H1 (cell line): ENCODE data around the gene CHCHD3. TPM values are rescaled to one million over a fixed set of nuclear protein-coding genes. Genes with fewer than 3 reads are reported as not detected.

ENCODE experiments used
- CTCF ChIA-PET: fragments of 300-600 bp; sonication (Branson Sonifier 250); formaldehyde crosslinking; loops from one replicate; lab custom pipeline; 2021; ENCODE audit not compliant: partially characterized antibody; lab: Charles Lee
- POLR2A ChIA-PET: fragments of 300-600 bp; sonication (Branson Sonifier 250); formaldehyde crosslinking; loops from one replicate; lab custom pipeline; 2021; ENCODE audit warnings: inconsistent platforms; ENCODE audit not compliant: partially characterized antibody; lab: Charles Lee
- DNase-seq, 2 experiments: peaks; one replicate each; pipeline versions ENCODE4 v3.0.0 to v3.0.0-alpha.2; 2010 to 2022; ENCODE audit warnings: low spot score in 2 of 2, low read depth in 1 of 2, mixed read lengths in 1 of 2
- FAIRE-seq: peaks from 2 replicates; lab custom pipeline; 2011; peaks lifted over from hg19 to GRCh38; lab: Jason Lieb, UNC
- H2AFZ ChIP-seq: 2 replicates; pipeline ENCODE4 v1.8.1; 2012; ENCODE audit warnings: low read length, inconsistent platforms
- H2AK5ac ChIP-seq: 2 replicates; pipeline ENCODE4 v1.6.1; 2013; ENCODE audit warnings: low read depth, low read length
- H2BK120ac ChIP-seq: replicated peaks from 2 replicates; pipeline ENCODE3; 2013; ENCODE audit warnings: low read depth, low read length, inconsistent platforms
- H2BK12ac ChIP-seq: 2 replicates; pipeline ENCODE4 v1.6.1; 2013; ENCODE audit warnings: low read depth, low read length
- H2BK15ac ChIP-seq: 2 replicates; pipeline ENCODE4 v1.6.1; 2013; ENCODE audit warnings: low read length
- H2BK20ac ChIP-seq: 2 replicates; pipeline ENCODE4 v1.6.1; 2013; ENCODE audit warnings: low read length
- H2BK5ac ChIP-seq: 2 replicates; pipeline ENCODE4 v1.6.1; 2013; ENCODE audit warnings: low read depth, low read length
- H3K14ac ChIP-seq: 2 replicates; pipeline ENCODE4 v1.6.1; 2013; ENCODE audit warnings: inconsistent platforms; ENCODE audit not compliant: insufficient read length
- H3K18ac ChIP-seq: 2 replicates; pipeline ENCODE4 v1.6.1; 2013; ENCODE audit warnings: low read length; ENCODE audit errors: extremely low read depth
- H3K23ac ChIP-seq: 2 replicates; pipeline ENCODE4 v1.6.1; 2013; ENCODE audit warnings: inconsistent platforms; ENCODE audit not compliant: insufficient read length
- H3K23me2 ChIP-seq: 2 replicates; pipeline ENCODE4 v1.6.1; 2013; ENCODE audit warnings: low read depth, low read length
- H3K27ac ChIP-seq: 2 replicates; pipeline ENCODE4 v1.6.1; 2011; ENCODE audit warnings: low read depth, low read length, inconsistent platforms
- H3K27me3 ChIP-seq, 4 experiments: replicated peaks in 1 of 4; 1 replicate in 1 of 4; 2 replicates in 3 of 4; pipeline versions ENCODE4 v1.6.1 to v1.8.1; 2011 to 2013; ENCODE audit warnings: low read length in 3 of 4, mild to moderate bottlenecking in 3 of 4, inconsistent platforms in 2 of 4, mixed read lengths in 2 of 4, moderate library complexity in 1 of 4; ENCODE audit not compliant: control insufficient read depth in 3 of 4, insufficient read depth in 3 of 4; ENCODE audit errors: extremely low read depth in 1 of 4
- H3K36me3 ChIP-seq, 4 experiments: 2 replicates each; pipeline versions ENCODE4 v1.6.1 to v1.8.1; 2011 to 2013; ENCODE audit warnings: mild to moderate bottlenecking in 4 of 4, low read length in 3 of 4, moderate library complexity in 2 of 4, control low read depth in 1 of 4, inconsistent platforms in 1 of 4; ENCODE audit not compliant: insufficient read depth in 4 of 4, control insufficient read depth in 2 of 4
- H3K4ac ChIP-seq: replicated peaks from 2 replicates; pipeline ENCODE3; 2013; ENCODE audit warnings: low read length, low read depth, mixed read lengths, inconsistent platforms; ENCODE audit not compliant: insufficient read length
- H3K4me1 ChIP-seq, 4 experiments: replicated peaks in 1 of 4; 1 replicate in 1 of 4; 2 replicates in 3 of 4; pipeline versions ENCODE4 v1.6.1 to v1.8.1; 2011 to 2013; ENCODE audit warnings: low read length in 3 of 4, inconsistent platforms in 2 of 4, mixed read lengths in 1 of 4; ENCODE audit not compliant: insufficient read depth in 4 of 4, control insufficient read depth in 3 of 4
- H3K4me2 ChIP-seq, 2 experiments: 2 replicates each; pipeline versions ENCODE4 v1.6.1 to v1.8.1; 2011 to 2013; ENCODE audit warnings: low read depth in 2 of 2, low read length in 2 of 2, control low read depth in 1 of 2, inconsistent platforms in 1 of 2, mild to moderate bottlenecking in 1 of 2; ENCODE audit not compliant: insufficient read depth in 1 of 2
- H3K4me3 ChIP-seq, 4 experiments: fragments of 200-600, 300-600 bp in 1 of 4; sonication (generic), shearing (Covaris generic), sonication (Bioruptor Twin) in 1 of 4; 2 replicates each; pipeline versions ENCODE4 v1.5.1 to v1.8.1; 2011 to 2016; ENCODE audit warnings: low read length in 4 of 4, low read depth in 3 of 4, control low read depth in 2 of 4, inconsistent platforms in 2 of 4, mild to moderate bottlenecking in 2 of 4, mixed read lengths in 1 of 4, moderate library complexity in 1 of 4; ENCODE audit not compliant: insufficient read depth in 2 of 4; ENCODE audit errors: extremely low read depth in 1 of 4
- H3K56ac ChIP-seq: replicated peaks from 2 replicates; pipeline ENCODE3; 2013; ENCODE audit warnings: low read depth, mild to moderate bottlenecking, mixed read lengths, low read length, inconsistent platforms; ENCODE audit not compliant: insufficient read length
- H3K79me1 ChIP-seq: 2 replicates; pipeline ENCODE4 v1.6.1; 2013; ENCODE audit warnings: low read depth, low read length, control low read depth
- H3K79me2 ChIP-seq, 2 experiments: 2 replicates each; pipeline versions ENCODE4 v1.6.1 to v1.8.1; 2012 to 2013; ENCODE audit warnings: low read length in 2 of 2, mild to moderate bottlenecking in 2 of 2, inconsistent platforms in 1 of 2; ENCODE audit not compliant: insufficient read depth in 2 of 2, control insufficient read depth in 1 of 2
- H3K9ac ChIP-seq, 4 experiments: replicated peaks in 1 of 4; 1 replicate in 1 of 4; 2 replicates in 3 of 4; pipeline versions ENCODE4 v1.6.1 to v1.8.1; 2011 to 2013; ENCODE audit warnings: low read depth in 3 of 4, low read length in 3 of 4, control low read depth in 2 of 4, mild to moderate bottlenecking in 2 of 4, moderate library complexity in 2 of 4, inconsistent platforms in 1 of 4; ENCODE audit errors: extremely low read depth in 1 of 4
- H3K9me3 ChIP-seq, 2 experiments: 2 replicates each; pipeline versions ENCODE4 v1.6.1 to v1.8.1; 2012 to 2013; ENCODE audit warnings: mild to moderate bottlenecking in 2 of 2, moderate library complexity in 2 of 2, control low read depth in 1 of 2, inconsistent platforms in 1 of 2, low read depth in 1 of 2, low read length in 1 of 2, mixed read lengths in 1 of 2; ENCODE audit not compliant: insufficient read depth in 2 of 2
- H4K20me1 ChIP-seq, 2 experiments: replicated peaks in 1 of 2; 2 replicates each; pipeline versions ENCODE3 to v1.8.1; 2011 to 2013; ENCODE audit warnings: inconsistent platforms in 2 of 2, low read length in 2 of 2, mild to moderate bottlenecking in 1 of 2; ENCODE audit not compliant: insufficient read depth in 2 of 2, control insufficient read depth in 1 of 2
- H4K5ac ChIP-seq: 2 replicates; pipeline ENCODE4 v1.6.1; 2013; ENCODE audit warnings: low read length, low read depth, mixed read lengths, inconsistent platforms; ENCODE audit not compliant: insufficient read length
- H4K8ac ChIP-seq: 2 replicates; pipeline ENCODE4 v1.8.0; 2013; ENCODE audit warnings: mild to moderate bottlenecking, moderate library complexity, low read length, inconsistent platforms; ENCODE audit not compliant: insufficient read depth; ENCODE audit errors: extremely low read depth
- H4K91ac ChIP-seq: replicated peaks from 2 replicates; pipeline ENCODE3; 2013; ENCODE audit warnings: low read length, mixed read lengths, inconsistent platforms; ENCODE audit not compliant: insufficient read length
- ASH2L ChIP-seq: fragments of 200-600, 300-600 bp; sonication (generic); IDR thresholded peaks from one replicate; pipeline ENCODE4 v1.7.1; 2017; ENCODE audit warnings: low read length
- BCL11A ChIP-seq, 2 experiments: IDR thresholded peaks; one replicate each; pipeline ENCODE4 v1.6.1; 2011; ENCODE audit warnings: low read depth in 2 of 2, low read length in 2 of 2, mild to moderate bottlenecking in 2 of 2
- CBX5 ChIP-seq: fragments of 300-800, 300-1000 bp; sonication (generic); IDR thresholded peaks from 2 replicates; pipeline ENCODE4 v1.7.1; 2016; ENCODE audit warnings: antibody characterized with exemption, low read length, low read depth
- EP300 ChIP-seq, 2 experiments: IDR thresholded peaks; 1 replicate in 1 of 2; 2 replicates in 1 of 2; pipeline ENCODE4 v1.6.1; 2011 to 2012; ENCODE audit warnings: low read depth in 2 of 2, low read length in 2 of 2, mild to moderate bottlenecking in 2 of 2, borderline replicate concordance in 1 of 2, inconsistent platforms in 1 of 2, moderate library complexity in 1 of 2
- JUND ChIP-seq: IDR thresholded peaks from 2 replicates; pipeline ENCODE4 v1.6.1; 2011; ENCODE audit warnings: mild to moderate bottlenecking, improper control_type of control experiment, low read length
- MAFK ChIP-seq: IDR thresholded peaks from 2 replicates; pipeline ENCODE4 v1.6.1; 2012; ENCODE audit warnings: low read depth, mild to moderate bottlenecking, improper control_type of control experiment, low read length
- POLR2A ChIP-seq, 2 experiments: IDR thresholded peaks; 1 replicate in 1 of 2; 2 replicates in 1 of 2; pipeline ENCODE4 v1.6.1; 2011; ENCODE audit warnings: low read depth in 2 of 2, low read length in 2 of 2, mild to moderate bottlenecking in 2 of 2; ENCODE audit errors: control extremely low read depth in 1 of 2
- TEAD4 ChIP-seq: IDR thresholded peaks from 2 replicates; pipeline ENCODE4 v1.6.1; 2012; ENCODE audit warnings: low read depth, low read length, inconsistent platforms, mixed read lengths
- WGBS, 2 experiments: shearing (Covaris generic) in 1 of 2; methylation state at CpG; one replicate each; pipeline versions ENCODE4 v1.1.6 to v1.1.7; 2013 to 2015; ENCODE audit warnings: low lambda C conversion rate in 2 of 2, mixed read lengths in 2 of 2, inconsistent platforms in 1 of 2, low coverage in 1 of 2, missing lambda C conversion rate in 1 of 2; ENCODE audit not compliant: insufficient replicate concordance in 2 of 2, insufficient coverage in 1 of 2, insufficient read length in 1 of 2; ENCODE audit errors: extremely low coverage in 1 of 2, missing lambda C conversion rate in 1 of 2; 5-methylcytosine and 5-hydroxymethylcytosine counted together
- polyA plus RNA-seq, 7 experiments: library from polyadenylated mRNA; depleted of rRNA in 3 of 7; stranded (reverse) in 5 of 7; unstranded in 2 of 7; fragments of >200 nt in 5 of 7; fragments of 200-250 nt in 2 of 7; gene quantifications; 1 replicate in 5 of 7; 2 replicates in 1 of 7; 4 replicates in 1 of 7; pipeline versions ENCODE4 v1.2.1 to v1.2.3, GENCODE V29; 2011 to 2013; ENCODE audit warnings: missing spikeins in 2 of 7, mixed read lengths in 2 of 7
- total RNA-seq: library from RNA; stranded (reverse); fragmentation: NEBNext Ultra II Directional; extraction: Animal tissue kit (Norgen Biotek cat#: 25700); gene quantifications from 2 replicates; pipeline ENCODE4 v1.2.1, GENCODE V29; 2021
- TF ChIP-seq, protein P1 (sequence below), 3 experiments: IDR thresholded peaks; 1 replicate in 2 of 3; 2 replicates in 1 of 3; pipeline versions ENCODE4 v1.5.1 to v1.6.1; 2011; ENCODE audit warnings: low read length in 3 of 3, mild to moderate bottlenecking in 3 of 3, inconsistent platforms in 2 of 3, low read depth in 1 of 3, moderate library complexity in 1 of 3; ENCODE audit not compliant: insufficient read depth in 1 of 3; ENCODE audit errors: control extremely low read depth in 1 of 3
- TF ChIP-seq, protein P2 (sequence below): IDR thresholded peaks from 2 replicates; pipeline ENCODE4 v1.6.1; 2012; ENCODE audit warnings: inconsistent platforms

CHCHD3 gene
- total and polyA plus RNA-seq, 2 of the 8 experiments (the other 6 are each of a cell fraction or from before 2014, with no cell fraction given) = 42.9 to 137 TPM

- H2BK5ac ChIP-seq = no peak overlapping the region
- H3K4me3 ChIP-seq = no peak overlapping the region
- no peak overlapping the region for H3K9ac ChIP-seq
- peaks cover 0 to 45% of the 10 kb centered on the region in 2 experiments; a peak in 2 of 4 replicates for H3K79me2 ChIP-seq
- H3K14ac ChIP-seq = no peak overlapping the region
- no peak overlapping the region for H3K56ac ChIP-seq
- no peak overlapping the region for H3K27ac ChIP-seq
- FAIRE-seq = no peak
- no peak overlapping the region for H3K4me2 ChIP-seq
- H3K27me3 ChIP-seq = no peaks in the 10 kb centered on the region
- H4K5ac ChIP-seq = no peak overlapping the region
- H3K23me2 ChIP-seq = no peaks in the 10 kb centered on the region
- H3K23ac ChIP-seq = no peak overlapping the region
- no peak for DNase-seq
- ChIA-PET POLR2A (no interaction called here), CTCF (interaction anchor here (1.0 kb wide), 1 partner anchor 40 kb away, joined by 3 read pairs; no protein-coding TSS in a partner anchor)
- no peak overlapping the region for H2BK12ac ChIP-seq
- no peak overlapping the region for H2AFZ ChIP-seq
- H3K9me3 ChIP-seq = no peaks in the 10 kb centered on the region
- H4K91ac ChIP-seq = no peak overlapping the region
- no peak overlapping the region for H2AK5ac ChIP-seq
- peaks cover 2 to 3% of the 10 kb centered on the region in 2 experiments for H4K20me1 ChIP-seq
- no peaks in the 10 kb centered on the region; the same call in 1 of the 2 replicates for H3K79me1 ChIP-seq
- no peak overlapping the region for H2BK15ac ChIP-seq
- H3K36me3 ChIP-seq = peaks cover 0 to 19% (median 6%) of the 10 kb centered on the region in 4 experiments; a peak in 2 of 8 replicates
- no peak overlapping the region for H2BK120ac ChIP-seq
- 85% methylated on average over 1 of the region's 1 CpG; no CpG with 5 or more reads in 1 of the 2 experiments for WGBS, 2 experiments
- no peak overlapping the region for H2BK20ac ChIP-seq
- no peak overlapping the region for H3K18ac ChIP-seq
- H3K4ac ChIP-seq = no peak overlapping the region
- H3K4me1 ChIP-seq = no peaks in the 10 kb centered on the region; a peak in 1 of 7 replicates
- H4K8ac ChIP-seq = no peak overlapping the region
- TF ChIP-seq EP300 (IDR thresholded peaks at IDR 0.05; ENCODE audit: borderline replicate concordance in 1 of 2, low read depth in 2 of 2, low read length in 2 of 2) (no peak), POLR2A (IDR thresholded peaks at IDR 0.05; ENCODE audit: control extremely low read depth in 1 of 2, low read depth in 2 of 2, low read length in 2 of 2) (no peak), CBX5 (no peak), BCL11A (IDR thresholded peaks at IDR 0.05; ENCODE audit: low read depth in 2 of 2, low read length in 2 of 2) (no peak), TEAD4 (no peak), ASH2L (no peak), JUND (no peak), MAFK (no peak)
- TF ChIP-seq, protein P1, sequence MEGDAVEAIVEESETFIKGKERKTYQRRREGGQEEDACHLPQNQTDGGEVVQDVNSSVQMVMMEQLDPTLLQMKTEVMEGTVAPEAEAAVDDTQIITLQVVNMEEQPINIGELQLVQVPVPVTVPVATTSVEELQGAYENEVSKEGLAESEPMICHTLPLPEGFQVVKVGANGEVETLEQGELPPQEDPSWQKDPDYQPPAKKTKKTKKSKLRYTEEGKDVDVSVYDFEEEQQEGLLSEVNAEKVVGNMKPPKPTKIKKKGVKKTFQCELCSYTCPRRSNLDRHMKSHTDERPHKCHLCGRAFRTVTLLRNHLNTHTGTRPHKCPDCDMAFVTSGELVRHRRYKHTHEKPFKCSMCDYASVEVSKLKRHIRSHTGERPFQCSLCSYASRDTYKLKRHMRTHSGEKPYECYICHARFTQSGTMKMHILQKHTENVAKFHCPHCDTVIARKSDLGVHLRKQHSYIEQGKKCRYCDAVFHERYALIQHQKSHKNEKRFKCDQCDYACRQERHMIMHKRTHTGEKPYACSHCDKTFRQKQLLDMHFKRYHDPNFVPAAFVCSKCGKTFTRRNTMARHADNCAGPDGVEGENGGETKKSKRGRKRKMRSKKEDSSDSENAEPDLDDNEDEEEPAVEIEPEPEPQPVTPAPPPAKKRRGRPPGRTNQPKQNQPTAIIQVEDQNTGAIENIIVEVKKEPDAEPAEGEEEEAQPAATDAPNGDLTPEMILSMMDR (IDR thresholded peaks at IDR 0.05; ENCODE audit: control extremely low read depth in 1 of 3, insufficient read depth in 1 of 3, low read depth in 1 of 3, low read length in 3 of 3) = no peak
- TF ChIP-seq, protein P2, sequence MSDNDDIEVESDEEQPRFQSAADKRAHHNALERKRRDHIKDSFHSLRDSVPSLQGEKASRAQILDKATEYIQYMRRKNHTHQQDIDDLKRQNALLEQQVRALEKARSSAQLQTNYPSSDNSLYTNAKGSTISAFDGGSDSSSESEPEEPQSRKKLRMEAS = no peak
Observed at GRCh38 chr7:132977234-132977633, 104.7 kb downstream of the CHCHD3 start.
